EL (cell line): ENCODE results near the gene AKR1C2.
"Not testable (repeated sequence)": the region's sequence is repeated elsewhere in the genome, so short reads cannot be mapped to it uniquely, and the experiment has no call there.

Source experiments
- DNase-seq: peaks from one replicate; pipeline ENCODE4 v3.0.0-alpha.2; 2016

The AKR1C2 gene

DNA sequence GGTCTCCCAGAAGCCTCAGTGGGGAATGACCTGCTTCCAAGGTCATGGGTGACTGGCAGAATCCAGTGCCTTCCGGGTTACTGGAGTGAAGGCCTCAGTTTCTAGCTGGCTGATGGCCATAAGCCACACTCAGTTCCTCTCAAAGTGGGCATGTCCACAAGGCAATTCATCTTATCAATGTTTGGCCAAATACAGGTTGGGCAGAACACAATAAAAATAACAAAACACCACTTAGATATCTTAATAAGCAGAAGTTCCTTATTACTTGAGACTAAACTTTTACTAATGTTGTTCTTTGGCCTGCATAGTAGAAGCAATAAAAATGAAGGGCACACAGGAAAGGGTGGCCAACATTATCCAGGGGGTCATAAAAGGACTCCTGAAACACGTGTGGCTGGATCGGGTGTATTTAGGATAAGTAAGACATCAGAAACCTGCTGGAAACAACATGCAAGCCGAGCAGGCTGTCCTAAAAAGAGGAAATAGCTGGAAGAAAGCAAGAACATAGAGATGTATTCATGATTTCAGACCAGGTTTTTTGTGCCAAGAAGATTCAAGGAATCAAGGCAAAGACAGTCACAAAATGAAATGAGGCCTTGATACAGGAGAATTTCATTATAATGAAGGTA, 19.6 kb upstream of the AKR1C2 start:
- DNase-seq, result no peak

DNA sequence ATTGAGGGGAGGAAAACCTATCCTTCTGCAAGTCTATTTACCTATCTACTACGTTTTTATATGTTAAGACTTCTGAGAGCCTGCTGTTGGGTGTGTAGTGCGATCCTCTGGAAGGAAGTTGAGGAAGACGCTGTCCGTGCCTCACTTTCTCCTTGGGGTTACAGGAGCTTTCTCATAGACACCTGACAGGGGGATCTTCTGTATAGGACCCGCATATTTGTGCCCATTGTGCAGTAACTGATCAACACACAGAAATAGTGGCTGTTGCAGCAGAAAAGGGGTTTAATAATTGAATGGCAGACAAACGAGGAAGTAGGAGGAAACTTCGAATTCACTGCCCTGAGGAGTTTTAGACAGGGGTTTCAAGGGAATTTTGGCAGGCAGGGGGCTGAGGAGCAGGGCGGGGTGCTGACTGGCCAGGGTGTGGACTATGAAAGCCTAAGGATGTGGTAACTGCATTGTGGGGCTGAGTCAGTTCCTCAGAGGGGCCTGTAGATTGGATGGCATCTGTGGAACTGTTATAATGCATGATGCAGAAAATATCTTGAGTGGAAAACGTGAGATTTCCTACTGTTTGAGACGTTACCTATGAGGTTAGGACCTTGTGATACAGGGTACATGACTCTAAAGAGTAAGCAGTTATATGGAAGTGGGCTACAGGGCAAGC, 18.1 kb upstream of the AKR1C2 start:
- not testable (repeated sequence) for DNase-seq

DNA sequence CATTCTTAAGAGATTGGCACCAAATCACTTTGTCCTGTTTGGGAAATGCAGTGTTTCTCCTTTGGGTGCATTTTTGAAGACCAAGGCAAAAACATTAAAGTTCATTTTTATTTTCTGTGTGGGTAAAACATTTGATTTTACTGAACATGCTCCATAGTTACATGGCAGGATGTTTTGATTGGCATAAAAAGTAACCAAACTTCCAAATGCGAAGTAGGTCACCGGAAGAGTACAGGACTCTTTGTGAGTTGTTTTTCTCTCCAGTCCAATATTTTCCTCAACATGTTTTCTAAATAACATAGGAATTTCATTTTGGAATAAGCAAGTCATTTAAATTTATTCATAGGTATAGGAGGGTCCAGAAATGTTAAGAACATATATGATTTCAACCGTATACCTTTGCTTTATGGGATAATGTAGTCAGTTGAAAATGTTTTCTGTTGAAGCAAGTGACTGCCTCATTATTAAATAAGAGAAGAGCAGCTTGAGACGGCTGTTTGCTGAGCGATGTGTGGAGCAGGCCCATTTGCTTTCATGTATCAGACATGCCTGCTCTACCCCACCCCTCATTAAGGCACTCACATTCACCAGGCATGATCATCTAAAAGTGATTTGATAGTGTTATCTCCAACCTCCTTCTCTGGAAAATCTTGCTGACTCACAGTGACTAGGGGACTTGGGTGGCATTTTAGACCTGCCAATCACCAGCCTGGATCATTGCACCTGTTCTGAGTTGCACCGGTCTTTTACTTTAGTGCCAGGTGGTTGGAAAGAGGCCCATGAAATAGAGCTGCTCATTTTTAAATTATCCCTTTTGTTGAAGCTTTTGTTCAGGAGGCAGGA, 16.3 kb upstream of the AKR1C2 start:
- DNase-seq, result not testable (repeated sequence)

DNA sequence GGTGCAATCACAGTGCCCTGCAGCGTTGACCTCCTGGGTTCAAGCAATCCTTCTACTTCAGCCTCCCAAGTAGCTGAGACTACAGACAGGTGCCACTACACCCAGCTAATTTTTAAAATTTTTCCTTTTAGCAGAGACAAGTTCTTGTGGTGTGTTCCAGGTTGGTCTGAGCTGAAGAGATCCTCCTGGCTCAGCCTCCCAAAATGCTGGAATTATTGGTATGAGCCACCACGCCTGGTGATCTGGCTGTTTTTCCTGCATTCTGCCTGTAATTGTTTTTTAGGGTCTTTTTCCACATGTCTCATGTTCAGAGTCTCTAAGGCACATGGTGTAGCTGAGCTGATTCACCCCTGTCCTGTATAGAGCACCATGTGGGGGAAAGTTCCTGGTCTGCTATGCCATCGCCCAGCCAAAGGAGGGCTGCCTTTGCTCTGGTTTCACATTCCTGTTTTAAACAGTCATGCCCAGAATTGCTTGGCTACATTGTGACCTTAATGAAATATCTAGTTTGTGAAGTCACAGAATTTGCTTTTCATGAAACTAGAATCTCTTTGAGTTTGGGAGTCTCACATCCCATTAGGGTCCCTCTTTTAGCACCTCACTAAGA, 15.1 kb upstream of the AKR1C2 start:
- peak; percentile 14 for DNase-seq

DNA sequence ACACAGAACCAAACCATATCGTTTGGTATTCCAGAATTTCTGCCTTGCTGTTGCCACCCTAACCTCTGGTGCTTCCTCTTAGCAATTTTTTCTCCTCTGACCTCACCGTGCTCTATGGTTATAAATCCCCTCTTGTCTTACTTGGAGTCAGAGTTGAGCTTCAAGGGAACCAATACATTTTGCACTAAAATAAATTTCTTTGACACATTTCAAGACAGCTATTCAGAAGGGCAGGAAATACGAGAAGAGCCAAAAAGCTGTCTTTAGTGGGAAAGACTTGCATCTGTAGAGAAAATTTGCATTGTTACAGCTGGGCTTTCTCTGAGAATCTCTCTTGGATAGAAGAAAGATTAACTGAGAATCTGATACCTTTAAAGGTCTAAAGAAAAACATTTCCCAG, 14.5 kb upstream of the AKR1C2 start:
- no peak for DNase-seq

DNA sequence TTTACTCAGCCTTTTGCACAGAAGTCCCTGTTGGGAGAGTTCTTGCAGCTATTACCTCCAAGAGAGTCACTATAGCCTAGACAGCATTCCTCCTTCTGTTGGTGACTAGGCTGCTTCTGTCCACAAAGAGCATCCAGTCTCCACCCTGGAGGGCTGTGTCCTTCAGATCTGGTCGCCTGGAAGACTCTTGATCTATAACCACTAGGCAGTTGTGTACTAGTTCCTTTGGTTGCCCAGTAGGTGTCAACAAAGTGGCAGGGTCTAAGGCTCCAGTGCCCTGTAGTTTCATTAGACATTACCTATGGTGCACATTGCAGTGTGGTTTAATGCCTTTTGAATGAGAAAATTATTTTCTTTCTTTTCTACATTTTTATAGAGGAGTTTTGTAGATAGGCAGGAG, 11.3 kb upstream of the AKR1C2 start:
- DNase-seq, result peak; percentile 7

DNA sequence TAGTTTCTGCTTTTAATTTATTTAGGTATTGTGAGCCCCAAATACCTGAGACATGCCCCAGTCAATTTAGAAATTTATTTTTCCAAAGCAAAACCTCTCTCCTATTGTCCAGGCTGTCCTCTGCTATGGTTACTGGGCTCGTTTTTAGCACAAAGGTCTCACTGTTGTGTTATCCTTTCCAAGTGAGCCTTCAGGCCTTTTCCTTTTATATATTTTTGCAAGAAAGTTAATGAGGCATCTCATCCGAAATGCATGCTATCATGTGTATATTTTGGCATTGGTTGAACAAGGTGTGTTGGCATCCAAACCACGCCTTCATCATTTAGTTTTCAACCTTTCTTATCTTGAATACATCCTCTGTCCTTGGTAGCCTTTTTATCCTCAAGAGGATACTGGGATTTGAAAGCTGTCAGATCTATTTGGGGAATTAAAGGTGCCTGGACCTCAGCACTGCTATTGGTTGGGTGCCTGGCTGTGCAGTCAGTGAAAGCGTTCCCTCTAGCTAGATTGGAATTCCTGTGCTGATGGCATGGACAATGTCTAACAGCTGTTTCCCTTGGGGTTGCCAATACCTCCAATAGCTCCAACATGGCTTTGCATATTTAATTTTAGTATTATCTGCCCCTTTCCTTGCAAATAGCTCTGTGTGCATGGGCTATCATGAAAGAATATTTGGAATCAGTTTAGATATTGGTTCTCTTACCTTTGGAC, 10.7 kb upstream of the AKR1C2 start:
- DNase-seq, result not testable (repeated sequence)

DNA sequence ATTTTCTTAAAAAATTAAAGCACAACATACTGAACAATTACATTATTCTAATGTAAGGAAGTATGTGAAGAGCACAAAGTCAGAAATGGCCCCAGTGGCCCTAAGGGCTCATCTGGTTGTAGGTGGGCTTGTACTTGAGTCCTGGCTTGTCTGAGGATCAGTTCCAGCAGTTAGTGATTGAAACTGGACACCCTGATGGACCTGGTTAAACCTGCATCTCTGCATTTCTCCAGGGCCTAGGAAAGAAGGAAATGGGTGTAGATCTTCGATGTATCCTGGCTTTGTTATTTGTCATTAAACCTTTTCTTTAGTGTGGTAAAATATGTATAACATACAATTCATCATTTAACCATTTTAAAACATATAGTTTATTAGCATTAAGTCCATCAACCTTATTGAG, 9.7 kb upstream of the AKR1C2 start:
- no peak for DNase-seq

DNA sequence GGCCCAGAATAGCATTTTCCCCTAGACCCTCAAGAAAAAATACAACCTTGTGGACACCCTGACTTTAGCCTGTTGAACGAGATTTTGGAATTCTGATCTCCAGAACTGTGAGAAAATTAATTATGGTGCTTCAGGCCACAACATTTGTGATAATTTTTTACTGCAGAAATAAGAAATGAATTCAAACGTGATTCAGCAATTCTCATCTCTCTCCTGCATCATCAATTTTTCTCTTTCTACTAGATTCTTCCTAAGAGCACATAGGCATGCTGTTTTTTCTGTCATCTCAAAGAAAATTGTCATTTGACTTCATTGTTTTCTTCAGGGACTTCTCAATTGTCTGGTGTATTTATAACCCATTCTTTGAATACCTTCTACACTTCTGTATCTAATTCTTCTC, 8.9 kb upstream of the AKR1C2 start:
- DNase-seq, result no peak

DNA sequence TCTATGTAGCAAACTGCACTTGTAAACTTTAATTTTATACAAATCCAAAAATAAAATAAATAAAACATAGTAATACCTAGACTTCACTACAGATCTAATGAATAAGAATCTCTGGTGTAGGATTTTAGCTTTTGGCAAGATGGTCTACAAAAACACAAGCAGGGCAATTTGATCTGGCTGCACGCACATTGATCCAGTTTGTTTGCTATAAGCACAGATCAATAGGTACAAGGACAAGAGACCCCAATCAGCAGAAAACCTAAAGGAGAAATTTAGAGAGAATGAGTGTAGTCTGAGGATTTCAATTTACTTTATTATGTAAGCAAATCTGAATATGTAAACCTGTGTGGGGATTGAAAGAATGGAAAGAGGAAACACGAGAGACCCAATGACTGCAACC, 7.7 kb upstream of the AKR1C2 start:
- not testable (repeated sequence) for DNase-seq

DNA sequence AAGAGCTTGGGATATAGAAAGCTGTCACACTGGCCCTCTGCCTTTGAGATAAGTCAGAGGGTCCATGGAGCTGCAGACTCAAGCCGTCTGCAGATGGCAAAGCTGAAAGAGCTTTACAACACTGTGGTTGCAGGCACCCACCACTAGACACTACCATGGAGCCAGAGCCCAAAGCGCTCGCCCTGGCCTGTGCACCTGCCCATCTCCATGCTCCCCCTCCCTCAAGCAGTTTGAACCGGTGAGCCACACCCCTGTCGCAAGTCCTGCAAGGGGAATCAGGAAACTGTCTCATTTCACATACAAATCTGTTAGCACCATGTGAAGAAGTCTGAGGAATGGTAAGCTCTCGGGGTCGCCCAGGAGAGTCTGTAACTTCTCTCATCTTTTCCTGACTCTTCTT, 6.4 kb upstream of the AKR1C2 start:
- not testable (repeated sequence) for DNase-seq

DNA sequence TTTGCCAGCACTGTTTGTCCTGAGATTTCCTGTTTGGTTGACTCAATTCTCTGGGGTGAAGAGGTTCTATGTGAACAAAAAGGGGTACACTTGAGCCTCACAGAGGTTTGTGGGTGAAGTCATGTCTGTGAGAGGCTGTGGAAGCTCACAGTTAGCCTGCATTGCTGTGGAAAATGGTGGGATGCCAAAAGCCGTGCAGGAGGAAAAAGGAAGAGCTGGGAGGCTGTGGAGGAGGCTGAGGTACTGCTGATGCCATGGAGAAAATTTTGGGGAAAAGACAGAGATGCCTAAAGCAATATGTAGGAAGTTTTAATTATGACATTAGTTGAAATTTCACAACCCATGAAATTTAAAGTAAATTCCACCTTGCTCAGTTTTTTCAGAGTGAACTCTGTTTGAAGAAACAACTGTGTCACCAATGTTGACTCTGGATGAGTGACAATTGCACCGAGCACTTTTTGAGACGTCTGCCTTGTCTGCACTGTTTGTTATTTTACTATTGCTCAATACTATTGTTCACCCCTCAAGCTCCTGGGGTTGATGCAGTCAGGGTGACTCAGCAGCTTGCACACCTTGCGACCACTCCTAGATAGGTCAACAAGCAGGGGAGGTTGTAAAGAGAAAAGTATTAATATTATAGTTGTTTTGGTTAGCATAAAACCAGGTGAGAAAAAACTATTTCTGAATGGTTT, 5.3 kb upstream of the AKR1C2 start:
- DNase-seq, result not testable (repeated sequence)

DNA sequence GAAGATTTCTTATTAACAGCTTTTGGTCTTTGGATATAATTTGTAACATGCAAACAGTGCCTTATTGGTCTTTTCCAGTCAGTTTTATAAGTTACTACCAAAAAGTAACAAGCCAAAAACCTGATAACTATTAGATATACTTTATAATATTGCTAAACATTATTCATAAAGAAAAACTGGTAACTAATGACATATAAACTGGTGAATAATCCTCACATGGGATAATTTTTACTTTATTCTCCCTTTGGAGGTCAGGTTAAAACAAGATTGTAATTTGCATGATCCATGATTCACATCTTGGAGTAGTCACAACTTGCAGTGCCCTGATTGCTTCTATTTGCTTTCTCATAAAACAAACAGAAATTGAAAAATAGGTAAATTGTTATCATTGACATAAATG, 844 bp upstream of the AKR1C2 start:
- not testable (repeated sequence) for DNase-seq

DNA sequence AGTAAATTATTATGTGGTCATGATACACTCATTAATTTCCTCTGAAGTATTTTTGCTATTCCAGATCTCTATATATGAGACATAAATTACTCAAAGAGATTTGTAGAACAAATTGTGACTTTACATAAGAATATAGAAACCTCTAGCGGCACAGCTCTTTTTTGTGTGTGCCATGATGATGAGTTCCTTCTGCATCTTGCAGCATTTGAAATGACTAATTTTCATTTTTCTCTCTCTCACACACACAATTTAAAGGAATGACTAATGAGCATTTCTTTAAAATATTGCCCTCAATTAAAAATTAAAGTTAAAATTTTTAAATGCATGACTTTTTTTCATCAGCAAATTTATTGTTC, 351 bp upstream of the AKR1C2 start:
- not testable (repeated sequence) for DNase-seq

DNA sequence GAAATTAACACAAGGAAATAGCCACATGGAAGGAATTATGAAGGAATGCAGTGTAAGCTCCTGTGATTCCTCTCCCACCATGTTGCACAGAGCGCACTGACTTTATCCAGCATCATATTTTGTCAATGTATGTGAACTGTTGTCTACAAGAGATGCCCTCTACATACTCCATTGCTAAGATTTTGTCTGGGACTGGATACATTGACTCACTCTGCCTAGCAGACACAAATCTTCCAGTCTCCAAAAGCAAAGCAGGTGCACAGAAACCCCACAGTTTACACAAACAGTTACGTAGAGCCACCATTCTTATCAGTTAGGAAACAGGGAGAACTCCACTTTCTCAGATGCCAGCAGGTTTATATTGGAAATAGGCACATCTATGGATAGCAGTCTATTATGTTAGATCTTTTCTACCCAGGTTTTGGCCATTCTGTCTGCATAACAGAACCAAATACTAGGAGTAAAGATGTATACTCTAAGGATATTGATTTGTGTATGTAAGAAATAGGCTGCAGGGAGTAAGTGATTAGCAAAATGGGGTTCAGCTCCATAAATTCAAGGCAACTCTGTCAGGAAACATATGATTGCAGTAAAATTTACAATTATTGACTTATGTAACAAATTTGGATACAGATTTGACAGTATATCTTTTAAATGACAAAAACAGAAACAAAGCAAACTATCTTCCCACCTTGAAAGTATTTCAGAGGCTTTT, 1.5 kb downstream of the AKR1C2 start:
- no peak for DNase-seq

DNA sequence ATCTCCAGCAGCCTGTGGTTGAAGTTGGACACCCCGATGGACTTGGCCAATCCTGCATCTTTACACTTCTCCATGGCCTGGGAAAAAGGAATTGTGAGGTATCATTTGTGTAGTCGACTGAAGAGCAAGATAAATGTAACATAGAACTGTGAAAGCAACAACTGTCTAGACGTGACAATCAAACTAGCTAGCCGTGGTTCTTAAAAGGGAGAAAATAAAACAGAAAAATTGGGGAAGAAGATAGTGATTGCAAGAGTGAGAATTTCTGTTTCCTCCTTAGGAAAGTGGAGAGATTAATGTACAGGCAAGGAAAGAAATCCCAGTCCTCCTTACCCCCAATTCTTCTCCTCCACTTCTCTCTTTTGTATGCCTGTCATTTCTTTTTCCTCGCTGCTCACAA, 5.0 kb downstream of the AKR1C2 start:
- DNase-seq, result no peak

DNA sequence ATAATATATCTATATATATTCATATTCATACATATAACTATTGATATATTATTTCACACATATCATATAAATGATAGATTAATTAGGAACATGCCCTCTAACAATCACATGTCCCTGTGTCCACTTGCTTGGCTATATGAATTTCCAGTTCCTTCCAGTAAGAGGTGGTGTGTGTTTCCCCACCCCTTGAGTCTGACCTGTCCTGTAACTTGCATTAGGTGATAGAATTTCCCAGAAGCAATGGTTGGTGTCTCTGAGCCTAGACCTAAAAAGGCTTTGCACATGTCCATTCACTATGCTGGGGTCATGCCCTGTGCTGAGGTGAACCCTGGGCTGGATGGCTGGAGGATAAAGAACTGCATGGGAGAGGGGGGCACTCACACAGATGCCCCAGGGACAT, 9.4 kb downstream of the AKR1C2 start:
- not testable (repeated sequence) for DNase-seq

DNA sequence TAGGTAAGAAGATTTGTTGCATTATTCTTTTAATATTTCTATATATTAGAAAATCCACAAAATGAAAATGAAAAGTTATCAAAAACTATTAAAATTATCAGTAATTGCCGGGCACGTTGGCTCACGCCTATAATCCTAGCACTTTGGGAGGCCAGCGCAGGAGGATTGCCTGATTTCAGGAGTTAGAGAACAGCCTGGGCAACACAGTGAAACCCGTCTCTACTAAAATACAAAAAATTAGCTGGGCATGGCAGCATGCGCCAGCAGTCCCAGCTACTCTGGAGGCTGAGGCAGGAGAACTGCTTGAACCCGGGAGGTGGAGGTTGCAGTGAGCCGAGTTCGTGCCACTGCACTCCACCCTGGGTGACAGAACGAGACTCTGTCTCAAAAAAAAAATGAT, 11.1 kb downstream of the AKR1C2 start:
- DNase-seq, result not testable (repeated sequence)

DNA sequence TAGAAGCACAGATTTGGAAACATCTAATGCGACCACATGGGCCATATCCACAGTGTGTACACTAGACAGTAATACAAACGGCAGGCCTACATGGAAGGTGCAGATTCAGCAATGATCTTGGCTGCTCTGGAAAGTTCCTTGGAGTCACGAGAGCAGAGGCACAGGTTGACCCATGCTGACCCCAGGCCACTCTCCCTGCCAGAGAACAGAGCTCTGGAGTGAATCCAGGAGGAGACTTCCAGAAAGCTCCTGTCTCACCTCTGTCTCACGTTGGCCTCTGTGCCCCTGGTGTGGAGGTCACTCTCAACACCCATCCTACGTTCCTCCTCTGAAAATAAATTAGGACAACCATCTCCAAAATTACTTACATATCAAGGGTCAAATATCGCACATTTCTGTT, 12.2 kb downstream of the AKR1C2 start:
- DNase-seq, result not testable (repeated sequence)

DNA sequence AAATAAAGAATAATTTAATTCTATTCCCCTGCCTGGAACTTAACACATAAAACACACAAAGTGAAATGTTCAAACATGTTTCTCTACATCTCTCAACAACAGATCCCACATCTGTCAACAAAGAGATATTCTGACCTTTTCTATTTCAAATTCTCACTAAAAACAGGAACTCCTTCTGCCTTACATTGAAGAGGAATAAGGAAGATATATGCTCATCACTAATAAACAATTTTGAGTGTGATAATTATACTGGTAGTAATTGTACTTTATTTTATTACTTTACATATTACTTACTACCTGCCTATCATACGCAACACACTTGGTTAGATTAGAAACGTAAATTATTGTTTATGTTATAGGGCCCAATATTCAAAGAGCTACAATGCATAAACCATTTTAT, 13.4 kb downstream of the AKR1C2 start:
- DNase-seq, result no peak

DNA sequence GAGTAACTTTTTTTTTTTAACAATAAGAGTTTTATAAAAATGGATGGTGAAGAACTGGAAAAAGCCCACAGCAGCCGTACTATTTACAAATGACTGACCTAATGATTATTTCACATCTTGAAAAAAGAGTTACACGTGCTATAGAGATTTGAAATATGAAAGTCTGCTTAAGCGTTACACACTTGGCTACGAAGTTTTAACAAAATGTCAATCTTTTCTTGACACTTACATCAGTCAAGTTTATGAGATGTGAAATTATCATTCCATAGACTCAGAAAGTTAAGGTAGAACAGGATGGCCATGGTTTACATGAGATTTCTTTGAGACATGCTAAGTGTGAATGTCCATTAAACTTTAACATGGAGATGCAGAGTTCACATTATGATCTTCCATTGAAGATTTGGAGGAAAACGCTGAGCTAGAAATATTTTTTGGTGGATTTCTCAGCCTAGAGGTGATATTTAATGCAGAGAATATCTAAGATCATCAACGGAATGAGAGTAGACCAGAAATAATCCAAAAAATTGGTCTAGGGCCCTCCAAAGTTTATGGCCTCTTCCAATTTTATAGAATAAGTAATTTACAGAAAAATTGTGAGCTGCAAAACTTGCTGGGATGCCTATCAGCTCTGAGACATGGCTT, 15.5 kb downstream of the AKR1C2 start:
- not testable (repeated sequence) for DNase-seq
